Measurements from ENCODE around the gene MRTFB.
"Not testable (repeated sequence)": the region's sequence is repeated elsewhere in the genome, so short reads cannot be mapped to it uniquely, and the experiment has no call there.

Gene MRTFB

GRCh38 chr16:14047121-14047859, 23.8 kb upstream of the MRTFB start:
- H3K27ac ChIP-seq (replicated peaks); DNase-seq (ENCODE audit: low read depth in 1 of 2, low spot score in 1 of 2); H3K4me3 ChIP-seq (replicated peaks; ENCODE audit: insufficient read depth, low read length); H3K27me3 ChIP-seq (ENCODE audit: insufficient read depth, poor library complexity, severe bottlenecking): not testable (repeated sequence)
- TF ChIP-seq REST (IDR thresholded peaks at IDR 0.05; ENCODE audit: insufficient replicate concordance, low read depth): peak; percentile 15

GRCh38 chr16:14050291-14051027, 20.7 kb upstream of the MRTFB start:
- DNase-seq (ENCODE audit: low read depth in 1 of 2, low spot score in 1 of 2): no peak
- TF ChIP-seq REST (IDR thresholded peaks at IDR 0.05; ENCODE audit: insufficient replicate concordance, low read depth) (no peak), POLR2AphosphoS5 (IDR thresholded peaks at IDR 0.05; ENCODE audit: low read depth) (no peak)
- no peaks in the 10 kb centered on the region for H3K27me3 ChIP-seq (ENCODE audit: insufficient read depth, poor library complexity, severe bottlenecking)
- H3K27ac ChIP-seq (replicated peaks): no peak overlapping the region
- H3K4me3 ChIP-seq (replicated peaks; ENCODE audit: insufficient read depth, low read length): no peak overlapping the region

- TF ChIP-seq, protein P1, sequence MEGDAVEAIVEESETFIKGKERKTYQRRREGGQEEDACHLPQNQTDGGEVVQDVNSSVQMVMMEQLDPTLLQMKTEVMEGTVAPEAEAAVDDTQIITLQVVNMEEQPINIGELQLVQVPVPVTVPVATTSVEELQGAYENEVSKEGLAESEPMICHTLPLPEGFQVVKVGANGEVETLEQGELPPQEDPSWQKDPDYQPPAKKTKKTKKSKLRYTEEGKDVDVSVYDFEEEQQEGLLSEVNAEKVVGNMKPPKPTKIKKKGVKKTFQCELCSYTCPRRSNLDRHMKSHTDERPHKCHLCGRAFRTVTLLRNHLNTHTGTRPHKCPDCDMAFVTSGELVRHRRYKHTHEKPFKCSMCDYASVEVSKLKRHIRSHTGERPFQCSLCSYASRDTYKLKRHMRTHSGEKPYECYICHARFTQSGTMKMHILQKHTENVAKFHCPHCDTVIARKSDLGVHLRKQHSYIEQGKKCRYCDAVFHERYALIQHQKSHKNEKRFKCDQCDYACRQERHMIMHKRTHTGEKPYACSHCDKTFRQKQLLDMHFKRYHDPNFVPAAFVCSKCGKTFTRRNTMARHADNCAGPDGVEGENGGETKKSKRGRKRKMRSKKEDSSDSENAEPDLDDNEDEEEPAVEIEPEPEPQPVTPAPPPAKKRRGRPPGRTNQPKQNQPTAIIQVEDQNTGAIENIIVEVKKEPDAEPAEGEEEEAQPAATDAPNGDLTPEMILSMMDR (IDR thresholded peaks at IDR 0.05; ENCODE audit: insufficient read depth, low read length): no peak
- TF ChIP-seq REST (IDR thresholded peaks at IDR 0.05; ENCODE audit: insufficient replicate concordance, low read depth) (no peak), POLR2AphosphoS5 (IDR thresholded peaks at IDR 0.05; ENCODE audit: low read depth) (no peak), GABPA (IDR thresholded peaks at IDR 0.05; ENCODE audit: low read depth) (no peak), SPI1 (IDR thresholded peaks at IDR 0.05; ENCODE audit: borderline replicate concordance, low read depth) (no peak)
- DNase-seq (ENCODE audit: low read depth in 1 of 2, low spot score in 1 of 2): no peak
- Histone ChIP-seq H3K27ac (replicated peaks) (no peak overlapping the region), H3K4me3 (replicated peaks; ENCODE audit: insufficient read depth, low read length) (no peak overlapping the region), H3K27me3 (ENCODE audit: insufficient read depth, poor library complexity, severe bottlenecking) (no peaks in the 10 kb centered on the region)
Measured at GRCh38 chr16:14051103-14051729, 19.9 kb upstream of the MRTFB start.

DNA sequence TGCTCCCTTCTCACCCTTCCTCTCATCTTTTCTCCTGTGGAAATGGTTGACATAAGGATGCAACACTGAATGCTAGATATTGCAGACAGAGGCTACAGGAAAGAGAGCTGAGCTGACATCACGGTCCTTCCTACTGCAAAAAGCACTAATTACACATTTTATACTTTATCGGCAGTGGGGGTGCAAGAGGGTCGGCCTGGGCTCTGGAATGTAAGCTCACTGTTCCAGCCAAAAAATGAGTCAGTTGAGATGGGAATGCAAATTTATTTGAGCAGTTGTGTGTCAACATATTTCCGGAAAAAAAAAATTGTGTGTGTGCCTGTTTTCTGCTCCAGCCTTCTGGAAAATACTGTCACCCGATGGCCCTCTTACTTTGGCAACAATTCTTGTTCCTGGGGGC, 14.1 kb upstream of the MRTFB start:
- H3K4me3 ChIP-seq (replicated peaks; ENCODE audit: insufficient read depth, low read length): no peak overlapping the region
- no peak for TF ChIP-seq POLR2AphosphoS5 (IDR thresholded peaks at IDR 0.05; ENCODE audit: low read depth)
- TF ChIP-seq, protein P1 (IDR thresholded peaks at IDR 0.05; ENCODE audit: insufficient read depth, low read length): no peak
- no peak for TF ChIP-seq SPI1 (IDR thresholded peaks at IDR 0.05; ENCODE audit: borderline replicate concordance, low read depth)
- TF ChIP-seq GABPA (IDR thresholded peaks at IDR 0.05; ENCODE audit: low read depth): no peak
- no peak for TF ChIP-seq REST (IDR thresholded peaks at IDR 0.05; ENCODE audit: insufficient replicate concordance, low read depth)
- no peaks in the 10 kb centered on the region for H3K27me3 ChIP-seq (ENCODE audit: insufficient read depth, poor library complexity, severe bottlenecking)
- no peak overlapping the region for H3K27ac ChIP-seq (replicated peaks)
- DNase-seq (ENCODE audit: low read depth in 1 of 2, low spot score in 1 of 2): no peak

Data from HL-60 (cell line).